Uterus (tissue), 2 donors: ENCODE measurements around the gene ADAMTSL1.

Experiments
- CTCF ChIP-seq, 4 experiments: fragments of 200-600 bp in 2 of 4; fragments of 450-650 bp in 2 of 4; sonication (generic) in 2 of 4; IDR thresholded peaks; one replicate each; pipeline ENCODE4 v1.5.1; 2016 to 2019; ENCODE audit warnings: antibody characterized with exemption in 4 of 4, mild to moderate bottlenecking in 2 of 4, moderate library complexity in 1 of 4
- POLR2A ChIP-seq, 2 donors: fragments of 450-650 bp; IDR thresholded peaks; one replicate each; pipeline ENCODE4 v1.6.1; 2016; ENCODE audit warnings: antibody characterized with exemption in 2 of 2, mild to moderate bottlenecking in 1 of 2, moderate library complexity in 1 of 2

GRCh38 chr9:18545636-18546360, 71.8 kb downstream of the ADAMTSL1 start:
- TF ChIP-seq CTCF (IDR thresholded peaks at IDR 0.05), result no peak
- TF ChIP-seq POLR2A (IDR thresholded peaks at IDR 0.05), result no peak
